ELR (cell line): ENCODE data around the gene RMDN3.

Source experiments
- DNase-seq: peaks from one replicate; pipeline ENCODE4 v3.0.0-alpha.2; 2015; ENCODE audit warnings: low read depth

RMDN3 gene

DNA sequence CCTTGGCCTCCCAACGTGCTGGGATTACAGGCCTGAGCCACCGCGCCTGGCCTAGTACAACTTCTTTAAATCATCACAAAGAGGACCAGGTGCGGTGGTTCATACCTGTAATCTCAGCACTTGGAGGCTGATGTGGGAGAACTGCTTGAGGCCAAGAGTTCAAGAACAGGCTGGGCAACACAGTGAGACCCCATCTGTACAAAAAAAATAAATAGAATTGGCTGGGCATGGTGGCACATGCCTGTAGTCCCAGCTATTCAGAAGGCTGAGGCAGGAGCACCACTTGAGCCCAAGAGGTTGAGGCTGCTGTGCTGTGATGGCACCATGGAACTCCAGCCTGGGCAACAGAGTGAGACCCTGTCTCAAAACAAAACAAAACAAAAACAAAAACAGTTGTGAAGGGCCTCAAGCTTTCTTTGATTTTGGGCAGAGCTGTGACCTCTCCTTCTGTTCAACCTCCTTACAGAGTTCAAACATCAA lies 5.9 kb downstream of the RMDN3 start:
- DNase-seq, result no peak

DNA sequence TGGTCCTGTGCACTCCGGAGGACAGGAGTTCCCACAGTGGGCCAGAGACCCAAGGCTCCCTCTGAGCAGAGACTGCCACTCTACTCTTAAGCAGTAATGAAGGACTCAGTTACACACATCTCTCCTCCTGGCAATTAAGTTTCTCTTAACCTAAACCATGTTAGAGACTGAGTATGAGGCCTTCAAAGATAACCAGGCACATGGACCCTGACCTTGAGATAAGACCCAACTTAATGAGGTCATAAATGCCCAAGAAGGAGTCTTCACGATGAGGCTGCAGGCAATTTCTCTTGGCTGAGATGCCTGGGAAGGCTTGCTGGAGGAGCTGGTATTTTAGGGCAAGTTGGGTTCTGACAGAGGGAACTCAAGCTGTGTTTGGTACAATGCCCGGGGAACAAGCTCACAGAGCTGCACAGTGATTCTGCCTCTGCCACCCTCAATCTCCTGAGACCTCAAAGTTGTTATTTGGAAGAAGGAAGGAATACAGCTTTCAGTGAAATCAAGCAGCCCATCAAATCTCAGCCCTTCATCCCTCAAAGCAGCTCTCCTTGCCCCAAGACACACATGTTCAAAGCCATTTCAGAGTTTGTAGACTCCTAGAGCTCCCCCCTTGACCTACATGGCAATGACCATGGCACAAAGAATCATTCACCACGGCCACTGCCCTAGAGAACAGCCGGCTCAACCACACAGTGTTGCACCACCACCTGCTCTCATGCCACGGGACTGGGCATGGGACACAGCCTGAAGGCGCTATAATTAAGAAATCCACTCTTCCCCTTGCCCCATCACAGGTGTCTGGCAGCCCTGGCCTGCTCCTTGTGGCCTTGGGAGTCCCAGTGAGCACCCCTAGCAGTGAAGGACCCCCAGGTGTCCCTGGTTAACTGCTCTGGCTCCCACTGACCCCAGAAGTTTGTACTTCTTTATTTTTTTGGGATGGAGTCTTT lies 7.1 kb downstream of the RMDN3 start:
- DNase-seq, result no peak

DNA sequence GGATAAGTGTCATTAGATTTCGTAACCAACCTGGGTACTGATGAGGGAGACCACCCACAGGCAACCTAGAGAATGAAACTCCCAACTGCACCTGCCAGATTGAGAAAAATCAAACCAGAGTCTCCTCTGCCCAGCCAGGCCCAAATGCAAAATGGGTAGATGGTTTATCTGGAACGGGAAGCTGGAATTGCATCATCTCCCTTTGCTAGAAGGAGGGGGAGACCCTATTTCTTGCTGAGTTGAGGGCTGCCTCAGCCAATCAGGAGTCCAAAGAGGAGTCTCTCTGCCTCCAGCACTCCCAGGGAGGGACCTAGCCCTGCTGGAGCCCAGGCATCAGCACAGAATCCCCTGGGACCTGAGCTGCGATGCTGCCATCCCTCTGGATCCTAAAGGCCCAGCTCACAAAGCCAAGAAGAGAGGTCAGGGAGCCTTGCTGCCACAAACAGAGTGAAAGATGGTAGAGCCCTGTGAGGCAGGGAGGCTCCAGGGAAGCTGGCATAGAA lies 8.1 kb downstream of the RMDN3 start:
- no peak for DNase-seq

DNA sequence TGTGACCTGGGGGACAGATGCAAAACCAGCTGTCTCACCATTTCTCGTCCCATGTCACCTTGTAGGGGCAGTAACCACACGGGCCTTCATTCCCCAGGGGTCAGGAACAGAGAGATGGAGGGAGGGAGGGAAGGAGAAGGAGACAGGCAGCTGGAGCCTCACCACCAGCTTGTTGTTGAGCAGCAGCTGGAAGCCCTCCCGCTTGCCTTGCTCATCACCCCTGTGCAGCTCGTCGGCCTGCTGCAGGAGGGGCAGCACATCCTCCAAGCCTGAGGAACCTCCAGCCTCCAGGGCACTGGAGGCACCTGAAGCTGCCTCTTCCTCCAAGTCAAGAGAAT lies 10.3 kb downstream of the RMDN3 start:
- DNase-seq, result no peak

DNA sequence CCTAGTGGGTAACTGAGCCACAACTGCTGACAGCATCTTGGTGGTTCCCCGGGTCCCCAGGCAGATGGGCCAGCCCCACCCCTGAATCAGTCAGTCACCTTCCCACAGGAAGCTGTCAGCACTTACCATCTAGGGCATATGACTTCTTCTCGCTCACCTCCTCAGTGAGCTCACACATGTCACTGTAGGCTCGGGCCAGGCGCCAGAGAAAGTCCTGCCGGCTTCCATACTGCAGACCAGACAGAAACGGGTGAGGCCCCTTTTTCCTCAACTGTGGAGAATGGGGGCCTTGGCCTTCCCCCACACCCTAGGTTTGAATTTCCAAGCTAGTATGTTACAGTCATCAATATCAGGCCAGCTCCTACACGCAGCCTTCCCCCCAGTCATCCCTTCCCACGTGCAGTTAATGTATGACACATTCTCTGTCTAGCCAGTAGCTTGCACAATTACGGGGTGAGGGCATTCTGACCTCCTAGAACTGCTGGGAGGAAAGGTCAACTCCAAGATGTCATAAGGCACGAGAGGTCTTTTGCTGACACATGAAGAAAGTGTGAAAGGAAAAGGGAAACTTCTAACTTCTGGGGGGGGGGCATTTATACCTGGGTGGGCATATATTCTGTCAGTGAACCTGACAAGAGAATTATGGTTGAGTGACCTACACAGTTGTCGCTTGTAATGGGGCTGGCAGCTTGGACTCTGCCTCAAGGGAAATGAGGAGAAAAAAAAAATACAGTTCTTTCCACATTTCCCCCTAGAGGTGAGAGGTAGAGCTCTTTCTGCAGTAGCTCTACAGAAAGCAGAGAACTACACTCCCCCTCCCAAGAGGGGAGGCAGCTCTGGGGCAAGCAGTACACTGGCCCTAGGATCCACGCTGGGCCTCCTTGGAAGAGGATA lies 10.9 kb downstream of the RMDN3 start:
- peak; percentile 90 for DNase-seq

DNA sequence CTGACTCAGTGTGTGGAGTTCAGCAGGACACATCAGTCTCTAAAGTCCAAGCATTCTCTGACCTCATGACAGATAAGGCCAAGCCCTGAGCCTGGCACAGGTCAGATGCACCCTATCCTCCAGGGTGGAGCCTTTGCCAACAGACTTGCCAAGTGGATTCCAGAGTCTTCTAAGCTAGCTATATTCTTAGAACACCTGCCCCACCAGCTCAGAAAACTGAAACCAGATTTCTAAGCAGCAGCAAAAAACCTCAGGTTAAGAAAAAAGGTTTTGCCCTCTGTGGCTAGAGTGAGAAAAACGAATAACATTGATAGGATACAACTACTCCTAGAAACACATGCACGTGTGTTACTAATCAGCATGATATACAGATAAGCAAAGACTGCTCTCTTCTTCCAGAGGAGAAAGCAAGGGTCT lies 11.6 kb downstream of the RMDN3 start:
- DNase-seq, result no peak

DNA sequence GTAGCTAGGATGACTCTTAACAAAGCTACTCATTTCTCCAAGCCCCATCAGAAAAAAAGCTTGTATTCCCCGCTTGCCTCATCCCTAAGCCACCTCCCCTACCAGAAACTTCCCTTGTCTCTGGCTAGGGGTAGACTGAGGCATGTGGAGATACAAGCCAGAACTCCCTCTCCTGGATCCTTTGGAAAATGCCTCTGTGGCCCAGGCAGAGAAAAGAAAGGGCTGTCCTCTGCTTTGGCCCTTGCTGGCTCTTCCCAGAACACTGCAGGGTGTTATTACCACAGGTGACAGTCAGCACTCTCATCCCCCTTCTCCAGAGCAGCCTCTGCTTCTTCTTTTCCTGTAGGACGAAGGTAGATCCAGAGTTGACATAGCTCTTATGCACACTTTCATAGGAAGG lies 15.2 kb downstream of the RMDN3 start:
- no peak for DNase-seq

DNA sequence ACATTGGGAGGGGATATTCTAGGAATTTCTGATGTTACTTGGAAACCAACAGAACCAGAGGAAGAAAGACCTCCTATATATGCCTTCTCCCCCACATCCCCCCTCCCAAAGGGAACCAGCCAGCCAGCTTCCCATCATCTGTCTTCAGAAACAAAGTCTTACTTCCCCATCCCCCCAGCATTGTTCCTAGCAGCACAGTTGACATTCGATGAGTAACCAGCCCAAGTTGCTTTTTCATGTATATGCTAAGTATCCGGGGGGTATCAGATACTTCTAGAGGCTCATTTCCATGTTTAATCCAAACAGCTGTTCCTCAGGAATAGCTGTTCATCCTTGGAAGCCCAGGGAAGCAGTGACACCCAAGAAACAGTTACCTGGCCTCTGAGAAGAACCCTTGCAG lies 16.0 kb downstream of the RMDN3 start:
- DNase-seq, result no peak

DNA sequence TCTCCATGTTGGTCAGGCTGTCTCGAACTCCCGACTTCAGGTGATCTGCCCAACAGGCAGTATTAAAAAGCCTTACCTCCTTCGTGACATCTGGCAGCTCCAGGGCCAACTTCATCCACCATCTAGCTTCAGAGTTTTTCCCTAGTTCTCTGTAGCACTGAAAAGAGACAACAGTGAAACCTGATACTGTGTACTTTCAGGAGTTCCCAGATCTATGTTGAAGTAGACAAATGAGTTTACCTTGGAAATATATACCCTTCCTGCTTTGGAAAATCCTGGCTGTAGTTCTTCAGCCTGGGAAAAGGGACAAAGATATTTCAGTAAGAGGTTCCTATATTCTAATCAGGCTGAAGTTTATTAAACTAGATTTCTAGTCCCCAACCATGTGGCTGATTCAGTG lies 18.0 kb downstream of the RMDN3 start:
- DNase-seq, result no peak

DNA sequence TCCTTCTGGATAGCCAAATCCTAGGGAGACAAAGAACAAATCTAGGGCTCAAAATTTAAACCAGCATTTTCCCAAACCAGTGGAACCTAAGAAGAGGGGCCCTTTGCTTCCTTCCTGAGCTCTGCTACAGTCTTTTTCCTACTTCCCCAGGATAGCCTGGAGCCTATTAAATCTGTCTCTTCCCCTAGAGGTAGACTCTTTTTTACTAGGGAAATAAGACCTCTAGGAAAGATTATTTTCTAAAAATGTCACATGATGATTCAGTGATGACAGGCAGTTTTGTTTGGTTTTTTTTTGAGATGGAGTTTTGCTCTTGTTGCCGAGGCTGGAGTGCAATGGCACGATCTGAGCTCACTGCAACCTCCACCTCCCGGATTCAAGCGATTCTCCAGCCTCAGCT lies 18.5 kb downstream of the RMDN3 start:
- DNase-seq, result no peak

DNA sequence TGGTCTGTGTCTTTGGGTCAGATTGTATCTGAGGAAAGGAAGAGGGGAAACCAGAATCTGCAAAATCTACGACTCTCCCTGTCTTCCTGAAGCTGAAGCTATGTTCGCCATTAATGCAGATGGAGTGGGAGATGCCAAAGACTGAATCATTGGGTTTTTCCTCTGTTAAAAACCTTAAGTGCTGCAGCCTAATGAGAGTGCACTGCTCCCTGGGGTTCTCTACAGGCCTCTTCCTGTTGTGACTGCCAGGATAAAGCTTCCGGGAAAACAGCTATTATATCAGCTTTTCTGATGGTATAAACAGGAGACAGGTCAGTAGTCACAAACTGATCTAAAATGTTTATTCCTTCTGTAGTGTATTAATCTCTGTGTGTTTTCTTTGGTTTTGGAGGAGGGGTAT lies 24.0 kb downstream of the RMDN3 start:
- DNase-seq, result no peak

DNA sequence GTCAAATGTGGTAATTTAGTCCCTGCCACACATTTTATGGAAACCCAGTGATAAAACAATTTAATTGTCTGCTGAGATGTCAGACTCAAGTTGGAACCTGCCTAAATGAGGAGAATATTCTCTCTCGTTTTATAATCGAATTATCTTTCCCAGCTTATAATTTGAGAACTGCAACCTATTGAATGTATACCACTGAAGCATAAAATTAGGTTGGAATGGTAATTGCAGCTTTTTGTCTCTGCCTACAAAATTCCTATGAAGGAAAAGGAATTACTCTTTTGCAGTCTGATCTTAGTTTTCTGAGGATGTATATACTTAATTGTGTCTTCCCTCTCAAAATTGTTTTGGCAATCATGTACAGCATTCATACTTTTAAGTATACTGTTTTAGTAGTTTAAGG lies 31.1 kb downstream of the RMDN3 start:
- DNase-seq, result no peak

DNA sequence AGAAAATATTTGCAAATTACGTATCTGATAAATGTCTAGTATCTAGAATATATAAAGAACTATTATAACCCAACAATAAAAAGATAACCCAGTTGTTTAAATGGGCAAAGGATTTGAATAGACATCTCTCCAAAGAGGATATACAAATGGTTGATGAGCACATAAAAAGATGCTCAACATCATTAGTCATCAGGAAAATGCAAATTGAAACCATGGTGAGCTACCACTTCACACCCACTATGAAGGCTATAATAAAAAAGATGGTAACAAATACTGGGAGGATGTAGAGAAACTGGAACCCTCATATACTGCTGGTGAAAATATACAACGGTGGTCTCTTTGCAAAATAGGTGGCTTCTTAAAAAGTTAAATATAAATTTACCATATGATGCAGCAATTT lies 32.1 kb downstream of the RMDN3 start:
- DNase-seq, result peak; percentile 42

DNA sequence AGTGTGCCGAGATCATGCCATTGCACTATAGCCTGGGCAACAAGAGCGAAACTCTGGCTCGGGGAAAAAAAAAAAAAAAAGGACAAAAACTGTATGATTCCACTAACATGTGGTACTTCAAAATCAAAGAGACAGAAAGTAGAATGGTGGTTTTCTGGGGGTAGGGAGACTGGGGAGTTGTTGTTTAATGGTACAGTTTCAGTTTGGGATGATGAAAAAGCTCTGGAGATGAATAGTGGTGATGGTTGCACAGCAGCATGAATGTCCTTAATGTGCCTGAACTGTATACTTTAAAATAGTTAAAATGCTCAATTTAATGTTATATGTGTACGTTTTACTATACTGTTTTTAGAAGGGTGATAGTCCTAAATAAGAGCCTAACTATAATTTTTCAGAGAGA lies 32.7 kb downstream of the RMDN3 start:
- no peak for DNase-seq

DNA sequence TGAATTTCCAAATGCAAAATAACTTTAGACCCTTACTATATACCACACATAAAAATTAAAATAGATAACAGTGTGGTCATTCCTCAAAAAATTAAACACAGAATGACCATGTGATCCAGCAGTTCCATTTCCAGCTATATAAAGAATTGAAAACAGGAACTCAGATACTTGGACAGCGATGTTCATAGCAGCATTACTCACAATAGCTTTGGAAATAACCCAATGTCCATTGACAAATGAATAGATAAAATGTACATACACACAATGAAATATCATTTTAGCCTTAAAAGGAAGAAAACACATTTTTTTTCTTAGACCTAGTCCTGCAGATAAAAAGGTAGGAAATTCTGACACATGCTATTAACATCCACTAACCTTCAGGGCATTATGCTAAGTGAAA lies 33.4 kb downstream of the RMDN3 start:
- no peak for DNase-seq

DNA sequence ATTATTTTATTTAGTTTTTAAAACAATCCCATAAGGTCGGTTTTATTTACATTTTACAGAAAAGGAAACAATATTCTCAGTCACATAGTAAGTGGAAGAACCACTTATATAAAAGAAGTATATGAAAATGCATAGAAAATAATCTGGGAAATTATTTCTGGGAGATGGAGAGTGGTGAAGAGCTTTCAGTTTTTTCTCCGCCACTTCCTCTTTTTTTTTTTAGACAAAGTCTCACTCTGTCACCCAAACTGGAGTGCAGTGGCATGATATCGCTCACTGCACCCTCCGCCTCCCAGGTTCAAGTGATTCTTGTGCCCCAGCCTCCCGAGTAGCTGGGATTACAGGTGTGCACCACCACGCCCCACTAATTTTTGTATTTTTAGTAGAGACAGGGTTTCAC lies 38.9 kb downstream of the RMDN3 start:
- no peak for DNase-seq

DNA sequence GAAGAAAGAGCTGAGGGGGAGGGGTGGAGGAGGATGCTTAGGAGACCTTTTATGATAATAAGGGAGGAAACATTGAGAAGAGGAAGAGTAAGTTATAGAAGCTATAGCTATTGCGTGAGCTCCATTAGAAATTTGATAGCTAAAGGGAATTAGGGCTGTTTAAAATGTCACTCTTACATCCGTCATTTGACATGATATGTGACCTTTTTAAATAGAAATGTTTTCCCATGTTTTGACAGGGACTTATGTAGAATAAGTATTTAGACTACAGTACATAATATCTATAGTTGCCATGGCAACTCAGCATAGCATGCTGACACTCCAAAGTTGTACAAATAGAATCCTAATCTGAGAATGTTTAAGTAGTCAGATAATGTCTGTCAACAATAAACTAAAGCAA lies 40.9 kb downstream of the RMDN3 start:
- DNase-seq, result no peak

DNA sequence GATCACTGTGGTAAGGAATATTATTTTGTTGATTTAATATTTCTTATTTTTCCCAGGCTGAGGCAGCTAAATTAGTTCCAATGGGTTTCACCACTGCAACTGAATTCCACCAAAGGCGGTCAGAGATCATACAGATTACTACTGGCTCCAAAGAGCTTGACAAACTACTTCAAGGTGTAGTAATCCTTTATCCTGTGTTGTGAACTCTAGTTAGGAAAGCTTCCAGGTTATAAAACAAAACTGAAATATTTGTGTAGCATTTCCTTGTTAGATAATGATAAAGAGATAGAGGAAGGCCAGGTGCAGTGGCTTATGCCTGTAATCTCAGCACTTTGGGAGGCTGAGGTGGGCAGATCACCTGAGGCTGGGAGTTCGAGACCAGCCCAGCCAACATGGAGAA lies 48.9 kb downstream of the RMDN3 start:
- DNase-seq, result no peak

DNA sequence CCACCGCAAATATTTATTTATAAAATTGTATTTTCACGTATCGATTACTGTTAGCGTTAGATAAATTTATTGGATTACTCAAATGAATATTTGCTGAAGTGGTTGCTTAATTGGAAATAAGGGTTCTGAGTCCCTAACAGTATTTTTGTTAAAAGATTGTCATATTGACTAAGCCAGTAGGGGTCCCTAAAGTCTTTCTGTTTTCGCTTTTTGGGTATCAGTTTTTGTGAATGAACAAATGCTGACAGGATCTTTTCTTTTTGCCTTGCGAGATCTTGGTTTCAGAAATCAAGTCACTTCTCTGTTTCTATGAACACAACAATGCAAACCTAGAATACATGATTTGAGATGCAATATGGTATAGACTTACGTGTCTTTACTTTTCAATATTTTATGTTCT lies 53.0 kb downstream of the RMDN3 start:
- DNase-seq, result peak; percentile 34

DNA sequence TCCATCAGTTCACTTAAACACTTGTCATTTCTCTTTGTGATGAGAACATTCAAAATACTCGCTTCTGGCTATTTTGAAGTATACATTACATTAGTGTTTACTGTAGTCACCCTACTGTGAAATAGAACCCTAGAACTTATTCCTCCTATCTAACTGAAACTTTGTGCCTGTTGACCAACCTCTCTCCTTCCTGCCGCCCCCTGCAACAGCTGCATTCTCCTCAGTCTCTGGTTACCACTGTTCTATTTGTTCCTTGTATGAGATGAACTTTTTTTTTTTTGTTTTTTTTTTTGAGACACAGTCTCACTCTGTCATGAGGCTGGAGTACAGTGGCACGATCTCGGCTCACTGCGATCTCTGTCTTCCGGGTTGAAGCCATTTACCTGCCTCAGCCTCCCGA lies 57.1 kb downstream of the RMDN3 start:
- no peak for DNase-seq

DNA sequence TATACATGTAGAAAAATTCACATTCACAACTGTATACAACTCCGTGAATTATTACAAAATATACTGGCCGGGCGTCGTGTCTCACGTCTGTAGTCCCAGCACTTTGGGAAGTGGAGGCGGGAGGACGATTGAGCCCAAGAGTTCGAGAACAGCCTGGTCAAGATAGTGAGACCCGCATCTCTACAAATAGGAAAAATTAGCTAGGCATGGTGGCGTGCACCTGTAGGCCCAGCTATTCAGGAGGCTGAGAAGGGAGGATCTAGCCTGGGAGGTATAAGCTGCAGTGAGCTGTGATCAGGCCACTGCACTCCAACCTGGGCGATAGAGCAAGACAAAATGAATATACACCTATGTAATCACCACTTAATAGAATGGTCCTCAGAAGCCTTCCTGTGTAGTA lies 58.8 kb downstream of the RMDN3 start:
- DNase-seq, result peak; percentile 11

DNA sequence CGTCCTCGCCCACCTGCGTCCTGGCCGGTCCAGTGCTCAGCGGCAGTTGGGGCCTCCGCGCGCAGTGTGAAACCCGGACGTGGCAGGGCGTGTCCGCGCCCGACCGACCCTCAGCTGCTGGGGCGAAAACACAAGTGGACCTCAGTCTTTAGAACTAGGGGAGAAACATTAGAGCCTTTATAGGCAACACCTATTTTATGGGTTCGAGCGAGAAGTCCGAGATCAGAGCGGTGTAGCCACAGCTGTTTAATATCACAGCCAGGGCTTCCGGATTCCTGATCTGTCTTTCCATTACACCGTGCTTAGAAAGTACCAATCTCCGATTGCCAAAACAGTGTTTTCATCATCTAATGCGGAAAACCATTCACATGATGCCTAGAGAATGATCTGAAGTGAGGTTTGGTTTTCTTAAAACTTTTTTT lies 59.6 kb downstream of the RMDN3 start:
- DNase-seq, result peak; percentile 54
